DMS114 treated with DMSO at 0.1 percent for 48 hours (cell line): Measurements from ENCODE around the gene MYL6.
"Not testable (repeated sequence)": the region's sequence is repeated elsewhere in the genome, so short reads cannot be mapped to it uniquely, and the experiment has no call there.

Experiments used
- DNase-seq: peaks from one replicate; lab custom pipeline; 2025; ENCODE audit not compliant: unreplicated experiment; lab: John Stamatoyannopoulos, UW

MYL6 gene

GRCh38 chr12:56156464-56157200 is 1.5 kb upstream of the MYL6 start:
- DNase-seq, result not testable (repeated sequence)

- DNase-seq, result peak; percentile 92
Measured at GRCh38 chr12:56157201-56158028, 744 bp upstream of the MYL6 start.

GRCh38 chr12:56158926-56159461 is 835 bp downstream of the MYL6 start:
- DNase-seq, result no peak

DNA sequence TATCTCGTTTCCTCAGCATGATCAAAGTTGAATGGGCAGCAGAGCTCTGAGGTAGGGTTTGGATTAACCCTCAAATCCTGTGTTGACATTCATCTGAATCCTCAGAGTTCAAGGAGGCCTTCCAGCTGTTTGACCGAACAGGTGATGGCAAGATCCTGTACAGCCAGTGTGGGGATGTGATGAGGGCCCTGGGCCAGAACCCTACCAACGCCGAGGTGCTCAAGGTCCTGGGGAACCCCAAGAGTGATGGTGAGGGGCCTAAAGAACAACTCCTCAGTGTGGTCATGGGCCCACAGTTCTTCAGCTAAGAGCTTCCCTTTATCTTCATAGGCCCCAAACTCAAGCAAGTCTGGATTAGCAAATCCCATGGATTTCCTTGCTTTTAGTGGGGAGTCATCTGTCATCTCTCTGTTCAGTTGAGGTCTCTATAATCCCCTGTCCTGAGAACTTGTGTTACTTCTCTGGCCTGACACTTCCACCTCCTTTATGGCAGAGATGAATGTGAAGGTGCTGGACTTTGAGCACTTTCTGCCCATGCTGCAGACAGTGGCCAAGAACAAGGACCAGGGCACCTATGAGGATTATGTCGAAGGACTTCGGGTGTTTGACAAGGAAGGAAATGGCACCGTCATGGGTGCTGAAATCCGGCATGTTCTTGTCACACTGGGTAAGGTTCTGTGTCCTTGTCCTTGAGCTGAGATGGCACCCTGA is 1.5 kb downstream of the MYL6 start:
- DNase-seq, result no peak

- DNase-seq, result no peak
Measured at GRCh38 chr12:56160193-56160763, 2.1 kb downstream of the MYL6 start.

- DNase-seq, result no peak
Measured at GRCh38 chr12:56160894-56161689, 2.9 kb downstream of the MYL6 start.

- no peak for DNase-seq
Measured at GRCh38 chr12:56161690-56162351, 3.7 kb downstream of the MYL6 start.

DNA sequence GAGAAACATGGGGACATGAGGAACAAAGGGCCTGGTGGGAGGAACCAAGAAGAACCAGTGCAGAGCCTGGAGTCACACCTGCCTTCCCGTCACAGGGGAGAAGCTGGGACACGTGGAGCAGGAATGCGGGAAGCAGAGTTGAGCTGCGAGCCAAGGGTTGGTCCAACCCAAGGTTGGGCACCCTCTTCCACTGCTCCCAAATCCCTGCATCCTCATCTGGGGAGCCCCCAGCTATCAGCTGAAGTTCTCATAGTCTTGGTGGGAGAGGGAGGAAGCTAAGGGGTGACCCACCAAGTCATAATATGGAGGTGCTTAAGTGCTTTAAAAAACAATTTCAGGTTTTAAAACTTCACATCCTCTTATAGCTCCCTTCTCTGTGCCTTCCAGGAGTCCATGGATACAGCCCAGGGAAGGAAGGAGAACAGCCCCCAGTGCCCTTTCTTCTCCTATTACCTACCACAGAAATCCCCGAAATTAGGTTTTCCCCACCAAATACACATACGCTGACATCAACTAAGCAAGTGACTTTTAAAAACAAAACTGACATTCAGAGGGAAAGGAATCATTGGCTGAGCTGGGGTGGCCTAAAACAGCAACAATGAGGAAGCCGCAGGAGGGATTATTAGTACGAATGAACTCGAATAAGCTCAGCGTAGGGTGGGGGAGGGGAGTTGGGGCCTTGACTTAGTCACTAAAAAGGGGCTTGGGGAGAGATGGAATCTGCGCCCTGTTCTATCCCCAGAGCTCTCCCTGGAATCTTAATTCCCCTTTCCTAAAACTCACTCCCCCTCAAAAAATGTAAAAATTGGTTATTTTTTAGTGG is 4.5 kb downstream of the MYL6 start:
- DNase-seq, result no peak

DNA sequence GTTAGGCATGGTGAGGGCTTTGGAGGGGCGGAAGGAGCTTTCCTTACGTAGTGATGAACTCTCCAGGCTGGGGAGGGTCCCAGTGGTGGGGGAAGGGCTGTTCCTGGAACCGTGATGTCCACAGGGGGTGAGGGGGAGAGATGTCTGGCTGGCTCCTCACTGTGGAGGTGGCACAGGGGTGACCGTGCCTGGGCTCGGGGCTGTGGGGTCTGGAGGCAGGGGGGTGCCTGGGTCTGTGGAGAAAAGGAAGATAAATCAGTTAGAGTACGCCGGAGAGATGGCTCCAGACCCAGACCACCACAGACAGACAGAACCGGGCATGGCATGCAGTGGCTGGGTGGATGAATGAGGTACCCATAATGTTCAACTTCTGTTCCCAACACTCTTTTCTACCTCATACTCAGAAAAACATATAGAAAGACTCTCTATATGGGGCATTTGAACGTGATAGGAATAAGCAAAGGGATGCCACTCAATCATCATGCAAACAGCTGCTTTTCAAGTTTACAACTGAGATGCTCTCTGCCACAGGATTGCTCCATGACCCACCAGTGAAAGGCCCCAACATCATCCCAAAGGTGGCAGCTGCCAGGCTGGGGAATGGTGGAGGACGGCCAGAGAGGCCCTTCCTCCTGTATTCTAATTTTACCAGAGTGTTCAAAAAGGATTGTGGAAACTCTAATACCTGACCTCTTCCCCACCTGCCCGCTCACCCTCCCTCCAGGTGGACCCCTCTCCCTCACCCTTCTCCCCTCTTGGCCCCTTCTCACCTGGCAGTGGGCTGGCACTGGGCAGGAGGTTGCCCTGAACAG is 5.6 kb downstream of the MYL6 start:
- no peak for DNase-seq

DNA sequence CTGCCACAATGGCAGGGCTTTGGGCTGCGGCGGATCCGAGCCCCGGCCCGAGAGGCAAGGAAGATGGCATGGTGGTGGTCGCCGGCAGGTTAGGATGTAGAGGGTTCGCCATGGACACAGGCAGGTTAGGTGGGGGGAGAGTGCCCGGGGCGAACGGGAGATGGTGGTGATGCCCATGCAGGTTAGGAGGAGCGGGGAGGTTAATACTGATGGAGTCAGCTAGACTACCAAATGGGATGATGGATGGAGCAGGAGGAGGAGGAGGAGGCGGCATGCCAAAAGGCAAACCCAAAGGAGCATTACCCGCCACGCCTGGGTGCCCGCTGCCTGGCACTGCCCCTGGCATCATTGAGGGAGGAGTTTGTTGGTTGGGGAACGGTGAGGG is 6.2 kb downstream of the MYL6 start:
- no peak for DNase-seq

GRCh38 chr12:56165369-56165768 is 7.2 kb downstream of the MYL6 start:
- no peak for DNase-seq

DNA sequence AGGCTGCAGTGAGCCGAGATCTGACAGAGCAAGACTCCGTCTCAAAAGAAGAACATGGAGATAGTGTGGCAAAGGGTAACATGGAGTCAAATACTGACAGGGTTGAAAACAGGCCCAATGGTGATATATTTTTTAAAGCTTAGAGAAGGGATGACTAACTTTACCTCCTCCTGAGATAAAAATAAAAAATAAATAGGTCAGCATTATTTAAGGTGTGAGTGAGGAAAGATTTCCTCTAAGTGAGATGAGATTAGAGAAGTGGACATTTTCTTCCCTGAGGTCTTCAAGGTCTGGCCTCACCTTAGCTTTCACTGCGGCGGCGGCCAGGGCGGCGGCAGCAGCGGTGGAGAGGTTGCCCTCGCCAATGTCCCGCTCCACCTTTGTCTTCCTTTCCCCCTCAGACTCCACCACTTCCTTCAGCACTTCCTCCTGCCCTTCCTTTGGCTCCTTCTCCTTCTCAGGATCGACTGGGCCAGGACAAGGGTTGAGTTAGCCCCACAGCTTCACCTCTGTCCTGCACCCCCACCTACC is 11.1 kb downstream of the MYL6 start:
- no peak for DNase-seq

- DNase-seq, result no peak
Measured at GRCh38 chr12:56172839-56173238, 14.7 kb downstream of the MYL6 start.

DNA sequence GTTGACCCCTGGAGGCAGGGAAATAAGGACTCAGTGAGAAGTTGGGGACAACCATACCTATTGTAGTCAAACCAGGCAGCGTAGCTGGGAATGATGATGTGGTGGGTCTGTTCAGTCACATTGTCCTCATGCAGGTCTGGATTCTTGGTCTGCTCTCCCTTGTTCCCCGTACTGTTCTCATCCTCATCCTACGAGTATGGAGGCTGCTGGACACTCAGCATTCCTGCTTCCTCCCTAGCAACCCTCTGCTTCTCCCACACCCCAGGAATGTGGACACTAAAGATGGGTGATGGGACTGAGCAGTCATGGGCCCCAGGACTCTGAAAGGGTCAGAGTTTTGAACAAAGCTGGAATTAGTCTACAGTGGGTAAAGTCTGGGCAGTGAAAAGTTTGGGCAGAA is 20.2 kb downstream of the MYL6 start:
- DNase-seq, result no peak

DNA sequence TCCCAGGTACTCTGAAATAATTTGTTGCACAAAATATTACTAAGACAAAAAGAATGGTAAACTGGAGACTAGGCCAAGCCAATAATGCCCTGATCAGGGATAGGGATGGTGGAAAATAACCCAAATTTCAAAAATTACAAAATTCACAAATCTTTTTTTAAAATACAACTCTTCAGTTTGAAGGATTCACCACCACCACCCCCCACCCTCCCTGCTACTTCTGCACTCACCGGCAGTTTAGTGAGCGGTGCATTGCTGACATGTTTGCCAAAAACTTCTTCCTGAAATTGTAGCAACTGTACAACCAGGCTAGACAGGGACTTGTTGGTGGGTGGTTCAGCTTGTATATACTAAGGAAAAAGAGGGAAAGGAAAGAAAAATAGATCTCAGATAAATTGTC is 28.8 kb downstream of the MYL6 start:
- DNase-seq, result no peak

GRCh38 chr12:56188131-56188777 is 30.1 kb downstream of the MYL6 start:
- DNase-seq, result no peak

DNA sequence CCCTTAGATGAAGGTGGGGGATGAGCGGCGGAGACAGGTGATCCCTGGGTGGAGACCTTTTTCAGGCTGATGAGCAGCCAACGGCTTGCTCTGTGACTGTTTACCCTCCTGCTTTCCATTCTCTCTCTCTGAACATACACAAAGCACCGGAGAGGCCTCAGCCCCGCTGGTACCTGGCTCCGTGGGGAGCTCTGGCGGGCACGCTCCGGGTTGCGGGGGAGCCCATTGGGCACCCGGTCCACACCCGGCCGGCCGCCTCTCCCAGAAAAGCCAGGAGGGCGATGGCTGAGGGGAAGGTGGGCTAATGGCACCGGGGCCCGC is 30.6 kb downstream of the MYL6 start:
- no peak for DNase-seq
